GM13976 (cell line): ENCODE results near the gene SLC22A23.

Experiments used
- DNase-seq: peaks from one replicate; pipeline ENCODE4 v3.0.0; 2012; ENCODE audit warnings: low spot score
- CTCF ChIP-seq: IDR thresholded peaks from 2 replicates; pipeline ENCODE4 v1.5.1; 2012; ENCODE audit warnings: borderline replicate concordance, mild to moderate bottlenecking; ENCODE audit not compliant: insufficient read depth; ENCODE audit errors: extremely low read depth, missing control alignments, control extremely low read depth
- in situ Hi-C: fragments of 300-500 bp; cut with MboI; formaldehyde crosslinking; loops from one replicate; pipeline ENCODE4 v1.12.0; 2022; ENCODE audit warnings: low sequenced_read_pairs, mixed read lengths, inconsistent platforms; ENCODE audit not compliant: unreplicated experiment

The SLC22A23 gene

DNA sequence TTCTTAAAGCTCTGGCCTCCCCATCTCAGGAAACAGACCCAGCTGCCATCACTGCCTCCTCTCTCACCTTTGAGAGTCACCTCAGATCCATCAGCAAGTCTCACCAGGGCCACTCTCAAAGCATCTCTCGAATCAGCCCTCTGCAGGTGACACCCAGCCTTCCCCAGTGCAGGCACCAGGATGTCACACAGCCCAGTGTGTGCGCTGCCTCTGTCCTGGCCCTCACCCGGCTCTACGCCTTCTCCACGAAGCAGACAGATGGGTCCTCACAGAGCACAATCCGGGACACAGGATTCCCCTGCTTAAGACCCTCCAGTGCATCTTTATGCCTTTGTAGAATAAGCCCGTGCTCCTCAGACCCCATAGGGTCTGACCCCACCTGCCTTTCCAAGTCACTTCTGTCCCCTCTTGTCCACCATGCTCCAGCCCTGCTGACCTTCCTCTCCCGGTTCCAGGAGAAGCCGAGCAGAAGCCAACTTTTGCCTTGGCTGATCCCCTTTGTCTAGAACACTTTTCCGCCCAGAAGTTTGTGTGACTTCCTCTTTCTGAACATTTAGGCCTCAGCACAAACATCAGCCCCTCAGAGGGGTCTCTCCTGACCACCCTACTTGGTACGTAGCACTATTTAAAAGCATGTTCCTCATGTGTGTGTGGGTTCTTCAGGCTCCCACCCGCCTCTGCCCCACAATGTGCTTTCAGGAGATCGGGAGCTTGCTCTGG is 137.9 kb downstream of the SLC22A23 start:
- TF ChIP-seq CTCF, result no peak
- in situ Hi-C loops, result no loop called here
- DNase-seq, result no peak

DNA sequence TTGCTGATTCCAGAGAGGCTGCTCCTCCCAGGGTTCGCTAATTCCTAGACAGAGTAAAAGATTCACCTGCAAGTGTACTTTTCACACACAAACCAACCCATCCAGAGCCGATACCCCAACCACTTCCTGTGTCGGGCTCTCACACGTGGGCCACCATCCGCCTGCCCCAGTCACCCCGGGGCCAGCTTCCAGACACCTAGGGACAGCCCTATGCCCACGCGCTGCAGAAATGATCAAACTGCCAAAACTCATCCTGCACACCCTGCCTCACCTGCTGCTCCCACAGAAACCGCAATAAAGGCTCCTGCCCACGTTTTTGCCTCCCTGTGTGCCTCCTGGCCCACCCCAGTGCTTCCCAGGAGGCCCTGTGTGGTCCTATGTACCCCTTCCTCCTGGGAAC is 138.6 kb downstream of the SLC22A23 start:
- DNase-seq, result peak; percentile 51
- in situ Hi-C loops, result no loop called here
- no peak for TF ChIP-seq CTCF

- TF ChIP-seq CTCF, result no peak
- DNase-seq, result no peak
- in situ Hi-C loops, result no loop called here
These were observed 139.1 kb downstream of the SLC22A23 start for GRCh38 chr6:3317741-3318211.

DNA sequence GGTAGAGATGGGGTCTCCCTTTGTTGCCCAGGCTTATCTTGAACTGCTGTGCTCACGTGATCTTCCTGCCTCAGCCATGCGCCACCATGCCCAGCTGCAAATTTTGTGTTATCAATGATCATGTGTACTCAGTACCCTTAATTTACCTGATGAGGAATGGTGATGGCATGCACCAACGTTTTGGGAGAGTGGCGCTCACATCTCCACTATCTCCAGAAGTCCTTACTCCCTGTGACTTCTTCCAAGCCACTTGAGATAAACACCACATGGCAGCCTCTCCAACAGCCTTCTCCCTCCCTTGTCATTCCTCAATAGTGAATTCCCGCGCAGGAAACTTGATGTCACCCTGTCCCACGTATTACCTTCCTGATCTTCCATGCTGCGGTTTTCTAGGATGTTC is 140.0 kb downstream of the SLC22A23 start:
- in situ Hi-C loops, result no loop called here
- TF ChIP-seq CTCF, result no peak
- no peak for DNase-seq

GRCh38 chr6:3316331-3316730 is 140.5 kb downstream of the SLC22A23 start:
- TF ChIP-seq CTCF, result no peak
- in situ Hi-C loops, result no loop called here

GRCh38 chr6:3315841-3316240 is 141.0 kb downstream of the SLC22A23 start:
- DNase-seq, result no peak
- in situ Hi-C loops, result no loop called here
- TF ChIP-seq CTCF, result no peak

More at GRCh38 chr6:3316331-3316730, 140.5 kb downstream of the SLC22A23 start:
- DNase-seq, result no peak
